ENCODE data around the gene ALDH7A1.

DNA sequence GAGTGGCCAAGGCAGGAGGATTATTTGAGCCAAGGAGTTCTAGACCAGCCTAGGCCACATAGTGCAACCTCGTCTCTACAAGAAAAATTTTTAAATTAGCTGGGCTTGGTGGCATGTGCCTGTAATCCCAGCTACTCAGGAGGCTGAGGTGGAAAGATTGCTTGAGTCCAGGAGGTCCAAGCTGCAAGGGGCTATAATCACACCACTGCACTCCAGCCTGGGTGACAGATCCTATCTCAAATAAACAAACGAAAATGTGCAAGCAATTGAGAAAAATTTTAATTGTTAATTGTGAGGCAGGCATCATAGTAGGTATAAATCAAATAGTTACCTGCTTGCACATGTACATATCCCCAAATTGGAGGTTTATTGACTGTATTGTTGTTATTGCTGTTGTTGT, 15.3 kb downstream of the ALDH7A1 start:
- no peak for TF ChIP-seq EZH2 (IDR thresholded peaks at IDR 0.05; ENCODE audit: borderline replicate concordance, low read length)
- TF ChIP-seq, protein P1, sequence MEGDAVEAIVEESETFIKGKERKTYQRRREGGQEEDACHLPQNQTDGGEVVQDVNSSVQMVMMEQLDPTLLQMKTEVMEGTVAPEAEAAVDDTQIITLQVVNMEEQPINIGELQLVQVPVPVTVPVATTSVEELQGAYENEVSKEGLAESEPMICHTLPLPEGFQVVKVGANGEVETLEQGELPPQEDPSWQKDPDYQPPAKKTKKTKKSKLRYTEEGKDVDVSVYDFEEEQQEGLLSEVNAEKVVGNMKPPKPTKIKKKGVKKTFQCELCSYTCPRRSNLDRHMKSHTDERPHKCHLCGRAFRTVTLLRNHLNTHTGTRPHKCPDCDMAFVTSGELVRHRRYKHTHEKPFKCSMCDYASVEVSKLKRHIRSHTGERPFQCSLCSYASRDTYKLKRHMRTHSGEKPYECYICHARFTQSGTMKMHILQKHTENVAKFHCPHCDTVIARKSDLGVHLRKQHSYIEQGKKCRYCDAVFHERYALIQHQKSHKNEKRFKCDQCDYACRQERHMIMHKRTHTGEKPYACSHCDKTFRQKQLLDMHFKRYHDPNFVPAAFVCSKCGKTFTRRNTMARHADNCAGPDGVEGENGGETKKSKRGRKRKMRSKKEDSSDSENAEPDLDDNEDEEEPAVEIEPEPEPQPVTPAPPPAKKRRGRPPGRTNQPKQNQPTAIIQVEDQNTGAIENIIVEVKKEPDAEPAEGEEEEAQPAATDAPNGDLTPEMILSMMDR (IDR thresholded peaks at IDR 0.05; ENCODE audit: low read length): no peak

Measured in OCI-LY1 (cell line).